HG03439 (cell line): ENCODE data around the gene PCDH19.

Source experiments
- ATAC-seq: cut with Tn5 transposase; IDR thresholded peaks from one replicate; pipeline ENCODE4 v1.9.1; 2021; ENCODE audit warnings: mild to moderate bottlenecking, moderate library complexity; ENCODE audit not compliant: unreplicated experiment

Gene PCDH19

DNA sequence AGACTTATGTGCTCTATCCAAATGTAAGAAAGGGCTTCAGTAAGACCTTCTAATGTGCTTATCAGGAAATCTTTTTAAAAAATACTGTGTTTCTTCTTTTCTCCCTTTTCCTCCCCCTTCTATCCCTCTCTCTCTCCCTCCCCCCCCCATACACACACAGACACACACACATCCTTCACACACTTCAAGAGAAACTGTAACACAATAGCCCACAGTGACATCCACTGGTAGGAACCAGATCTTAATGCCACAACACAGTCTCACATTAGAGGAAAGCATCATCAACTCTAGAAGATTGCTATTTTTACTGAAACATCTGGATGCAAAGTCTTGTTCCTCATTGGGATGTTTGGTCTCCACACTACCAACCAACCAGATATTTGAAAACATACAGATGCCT, 4.6 kb downstream of the PCDH19 start:
- no peak for ATAC-seq

DNA sequence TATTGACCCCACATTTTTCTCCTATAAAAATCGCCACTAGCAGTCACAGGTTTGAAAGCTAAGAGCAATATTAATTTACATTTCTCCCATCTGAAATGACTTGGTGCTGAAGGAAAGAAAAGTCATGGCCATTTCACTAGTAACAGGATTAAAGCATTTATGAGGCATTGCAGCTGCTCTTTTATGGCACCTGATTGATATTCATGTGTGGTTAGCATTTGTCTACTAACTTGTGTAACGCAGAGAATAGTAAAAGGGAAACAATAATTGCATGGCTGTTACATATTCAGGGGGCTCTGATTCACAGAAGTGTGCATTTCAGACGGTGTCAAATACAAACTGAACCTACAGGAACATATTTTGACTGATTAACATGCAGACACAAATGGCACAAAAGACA, 5.2 kb downstream of the PCDH19 start:
- no peak for ATAC-seq

DNA sequence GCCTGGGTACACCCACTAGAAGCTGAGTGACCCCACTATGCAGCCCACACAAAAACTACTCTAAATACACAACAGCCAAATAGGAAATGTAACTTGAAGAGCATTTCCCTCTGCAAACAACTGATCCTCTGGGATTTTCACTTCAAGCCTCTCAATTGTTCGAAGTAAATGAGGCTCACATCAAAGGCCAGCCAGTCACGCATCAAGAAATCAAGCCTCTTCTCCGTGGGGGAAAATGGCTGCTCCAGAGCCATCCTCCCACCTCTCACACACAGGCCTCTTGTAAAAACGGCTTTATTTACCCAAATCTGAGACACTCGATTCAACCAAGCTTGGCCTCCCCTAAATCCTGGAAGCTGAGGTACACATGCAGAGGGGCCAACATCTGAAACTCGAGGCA, 14.3 kb downstream of the PCDH19 start:
- no peak for ATAC-seq

DNA sequence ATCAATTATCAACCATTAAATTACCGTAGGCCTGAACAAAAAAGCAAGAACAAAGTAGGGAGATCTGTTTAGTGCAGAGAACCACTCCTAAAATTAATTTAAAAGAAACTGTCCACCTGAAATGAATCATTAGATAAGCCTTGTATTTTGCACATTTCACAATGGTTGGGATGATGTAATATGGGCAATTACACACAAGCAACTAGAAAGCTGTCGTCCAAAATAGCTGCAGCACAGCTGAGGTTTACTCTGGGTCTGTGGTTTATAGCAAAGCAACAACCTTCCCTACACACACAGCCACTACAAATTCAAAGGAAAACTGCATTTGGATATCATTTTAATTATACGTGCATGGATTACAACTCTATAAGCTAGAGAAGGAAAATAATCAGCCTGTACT, 28.5 kb downstream of the PCDH19 start:
- ATAC-seq: no peak

DNA sequence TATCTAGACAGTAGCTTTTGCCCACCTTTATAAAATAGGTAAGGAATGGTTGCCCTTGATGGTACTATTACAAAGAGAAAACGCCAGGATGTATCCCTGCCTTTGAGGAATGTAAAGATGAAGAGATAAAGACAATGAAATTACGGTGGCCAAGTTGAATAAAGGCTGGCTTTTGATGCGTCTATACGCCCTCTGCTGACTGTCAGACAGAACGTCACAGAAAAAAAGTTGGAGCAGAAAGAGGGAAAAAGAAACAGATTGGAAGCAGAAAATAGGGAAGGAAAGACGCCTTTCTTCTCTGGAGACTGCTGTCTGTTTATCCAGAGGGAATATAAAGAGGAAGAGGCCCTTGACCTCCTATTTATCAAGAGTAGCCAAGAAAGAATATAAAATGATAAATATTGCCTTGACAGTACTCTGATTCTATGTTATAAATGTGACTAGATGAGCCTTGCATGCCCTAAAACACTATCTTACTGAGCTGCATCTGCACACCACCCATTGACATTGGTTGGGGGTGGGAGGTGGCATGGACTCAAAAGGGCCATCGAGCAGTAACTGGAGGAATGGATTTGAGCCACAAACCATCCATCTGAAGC, 30.6 kb downstream of the PCDH19 start:
- ATAC-seq: no peak

DNA sequence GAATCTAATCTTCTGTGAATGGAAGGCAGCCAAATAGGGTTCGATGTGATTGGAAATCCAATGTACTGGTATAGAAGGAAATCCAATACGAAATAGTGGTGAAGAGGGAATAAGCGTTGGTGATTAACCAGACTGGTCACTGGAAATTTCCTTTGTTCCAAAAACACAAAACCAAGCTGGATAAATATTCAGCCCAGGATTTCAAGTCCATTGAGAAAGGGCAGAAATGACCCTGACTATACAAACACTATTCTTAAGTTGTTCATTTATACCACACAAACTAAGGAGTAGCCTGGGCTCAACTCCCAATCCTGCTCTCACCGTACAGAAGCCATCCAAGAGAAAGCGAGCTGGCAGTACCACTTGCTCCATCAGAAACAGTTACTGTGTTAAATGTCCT, 32.2 kb downstream of the PCDH19 start:
- ATAC-seq: no peak

DNA sequence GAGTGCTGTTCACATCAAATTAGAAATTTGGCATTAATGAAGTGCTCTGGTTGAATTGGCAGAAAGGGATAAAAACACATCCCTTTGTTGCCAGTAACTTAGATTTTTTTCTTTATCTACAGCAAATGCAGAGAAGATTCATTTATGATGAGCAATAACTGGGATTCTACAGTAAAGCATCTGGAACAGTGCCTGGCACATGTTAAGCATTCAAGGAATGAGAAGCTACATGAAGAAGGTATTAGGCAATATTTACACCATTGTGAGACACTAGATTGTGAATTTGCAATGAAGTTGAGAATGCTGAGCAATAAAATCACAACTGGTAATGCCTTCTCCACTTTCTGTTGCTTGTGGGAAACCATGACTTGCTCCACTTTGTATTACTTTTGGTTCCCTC, 33.5 kb downstream of the PCDH19 start:
- no peak for ATAC-seq

DNA sequence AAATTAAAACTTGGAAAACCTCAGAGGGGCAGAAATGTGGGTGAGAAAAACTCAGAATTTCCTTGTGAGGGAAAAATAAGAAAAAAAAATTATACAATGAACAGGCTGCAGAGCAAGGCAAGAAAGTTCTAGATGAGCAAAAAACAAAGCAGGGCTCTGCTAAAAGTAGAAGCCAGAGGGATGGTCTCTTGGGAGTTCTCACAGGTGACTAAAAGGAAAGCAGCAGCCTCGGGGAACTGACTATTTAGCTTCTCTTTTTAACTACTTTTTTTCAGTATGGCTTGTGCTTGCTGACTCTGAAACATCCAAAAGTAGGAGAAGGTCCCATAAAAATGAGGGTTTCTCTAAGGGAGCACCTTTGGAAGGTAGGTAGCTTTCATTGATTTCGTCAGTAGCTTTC, 36.4 kb downstream of the PCDH19 start:
- no peak for ATAC-seq

DNA sequence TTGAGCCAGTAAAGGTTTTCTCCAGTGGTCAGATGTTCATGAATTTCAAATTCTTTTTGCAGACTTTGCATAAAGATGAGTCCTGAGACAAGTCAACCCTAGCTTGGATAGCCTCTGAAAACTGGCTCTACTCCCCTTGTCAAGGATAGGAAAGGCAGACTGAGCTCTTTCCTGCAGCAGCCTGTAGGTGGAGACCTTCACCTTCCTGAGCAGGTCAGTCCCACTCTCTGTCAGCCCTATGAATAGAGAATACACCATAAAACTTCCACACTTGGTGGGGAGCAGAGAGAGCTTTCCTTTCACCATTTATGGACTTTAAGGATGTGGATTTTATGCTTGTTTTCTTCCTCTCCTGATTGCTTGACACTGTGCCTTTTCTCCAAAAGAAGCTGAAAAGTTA, 41.9 kb downstream of the PCDH19 start:
- no peak for ATAC-seq

DNA sequence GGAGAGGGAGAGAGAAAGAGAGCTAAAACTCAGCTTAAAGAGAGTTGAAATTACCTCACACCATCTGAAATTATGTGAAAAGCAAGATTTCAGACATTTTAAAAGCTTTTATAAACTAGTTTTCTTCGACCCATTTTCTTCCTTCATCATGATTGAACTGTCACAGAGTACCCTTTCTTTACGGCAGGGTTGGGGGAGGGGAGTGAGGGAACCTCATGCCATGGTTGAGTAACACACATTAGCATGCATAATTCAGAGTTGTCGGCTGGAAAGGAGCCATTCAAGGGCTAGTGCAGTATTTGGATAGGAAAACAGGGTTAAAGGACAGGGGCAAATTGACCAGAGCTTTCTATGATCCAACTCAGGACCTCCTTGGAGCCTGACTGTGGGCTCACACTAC, 46.2 kb downstream of the PCDH19 start:
- no peak for ATAC-seq

DNA sequence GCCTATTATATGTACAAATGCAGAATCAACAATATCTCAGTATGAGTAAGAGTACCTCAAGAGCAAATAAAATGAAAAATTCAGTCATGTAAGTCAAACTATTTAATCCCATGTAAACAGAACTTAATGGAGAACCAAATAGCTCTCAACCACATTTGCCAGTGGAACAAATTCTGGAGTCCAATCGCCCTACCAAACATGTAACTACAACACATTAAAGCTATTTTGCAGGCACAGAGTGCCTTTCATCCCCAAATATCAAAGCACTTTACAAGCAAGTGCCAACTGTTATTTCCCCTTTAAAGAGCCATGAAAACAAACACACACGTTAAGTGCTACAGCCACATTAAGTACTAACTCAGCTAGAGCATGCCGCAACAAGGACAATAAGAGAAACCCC, 51.3 kb downstream of the PCDH19 start:
- ATAC-seq: no peak

DNA sequence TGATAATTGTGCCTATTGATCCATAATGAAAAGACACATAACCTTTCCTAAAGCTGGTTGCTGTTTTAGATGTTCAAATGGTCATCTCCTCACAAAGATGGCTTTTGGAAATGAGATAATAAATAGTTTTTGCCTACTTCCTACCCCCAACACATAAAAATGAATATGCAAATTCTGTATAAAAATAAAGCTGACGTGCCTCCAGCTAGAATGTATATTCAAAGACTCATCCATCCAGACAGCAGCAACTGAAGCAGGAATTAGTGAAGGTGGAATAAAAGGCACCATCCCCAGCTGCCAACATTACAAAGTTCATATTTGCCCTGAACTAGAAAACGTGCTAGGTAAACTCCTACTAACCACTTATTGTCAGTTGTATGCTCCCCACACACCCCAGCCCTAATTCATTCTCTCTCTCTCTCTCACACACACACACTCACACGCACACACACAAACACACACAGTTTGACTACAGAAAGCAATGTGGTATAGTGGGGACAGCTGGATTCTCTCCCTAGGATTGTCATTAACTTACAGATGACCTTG, 53.6 kb downstream of the PCDH19 start:
- ATAC-seq: no peak

DNA sequence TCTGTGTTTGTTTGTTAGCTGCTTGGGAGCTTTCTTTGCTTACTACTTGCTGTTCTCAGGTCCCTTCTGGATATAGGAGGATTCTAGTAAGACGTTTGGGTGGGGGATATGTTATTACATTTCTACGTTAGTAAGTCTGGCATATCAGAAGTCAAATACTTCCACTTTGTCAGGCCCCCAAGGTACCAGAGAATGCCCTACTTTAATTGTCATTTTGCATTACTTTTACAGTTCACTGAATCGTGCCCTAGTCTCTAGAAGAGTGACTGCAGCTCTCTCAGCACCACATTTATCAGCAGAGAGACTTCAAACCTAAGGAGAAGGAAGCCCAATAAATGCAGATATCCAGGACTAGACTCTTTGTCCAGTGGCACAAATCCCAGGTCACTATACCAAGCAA, 54.4 kb downstream of the PCDH19 start:
- no peak for ATAC-seq

DNA sequence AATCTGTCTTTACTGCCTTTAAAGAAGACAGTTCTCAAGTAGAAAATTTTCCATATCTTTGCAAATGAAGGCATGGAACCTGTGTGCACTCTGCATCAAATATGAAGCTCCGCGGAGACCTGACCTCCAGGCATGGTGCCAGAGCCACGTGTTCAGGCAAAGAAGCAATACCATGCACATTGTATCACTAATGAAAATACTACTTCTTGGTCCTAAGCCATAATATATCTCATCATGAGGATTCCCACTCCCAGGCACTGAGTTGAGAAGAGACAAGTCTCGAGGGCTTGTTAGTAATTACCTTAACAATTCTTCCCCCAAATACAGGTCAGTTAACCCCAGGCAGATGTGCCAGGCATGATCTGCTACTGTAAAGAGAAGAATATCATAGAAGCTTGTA, 56.7 kb downstream of the PCDH19 start:
- no peak for ATAC-seq

DNA sequence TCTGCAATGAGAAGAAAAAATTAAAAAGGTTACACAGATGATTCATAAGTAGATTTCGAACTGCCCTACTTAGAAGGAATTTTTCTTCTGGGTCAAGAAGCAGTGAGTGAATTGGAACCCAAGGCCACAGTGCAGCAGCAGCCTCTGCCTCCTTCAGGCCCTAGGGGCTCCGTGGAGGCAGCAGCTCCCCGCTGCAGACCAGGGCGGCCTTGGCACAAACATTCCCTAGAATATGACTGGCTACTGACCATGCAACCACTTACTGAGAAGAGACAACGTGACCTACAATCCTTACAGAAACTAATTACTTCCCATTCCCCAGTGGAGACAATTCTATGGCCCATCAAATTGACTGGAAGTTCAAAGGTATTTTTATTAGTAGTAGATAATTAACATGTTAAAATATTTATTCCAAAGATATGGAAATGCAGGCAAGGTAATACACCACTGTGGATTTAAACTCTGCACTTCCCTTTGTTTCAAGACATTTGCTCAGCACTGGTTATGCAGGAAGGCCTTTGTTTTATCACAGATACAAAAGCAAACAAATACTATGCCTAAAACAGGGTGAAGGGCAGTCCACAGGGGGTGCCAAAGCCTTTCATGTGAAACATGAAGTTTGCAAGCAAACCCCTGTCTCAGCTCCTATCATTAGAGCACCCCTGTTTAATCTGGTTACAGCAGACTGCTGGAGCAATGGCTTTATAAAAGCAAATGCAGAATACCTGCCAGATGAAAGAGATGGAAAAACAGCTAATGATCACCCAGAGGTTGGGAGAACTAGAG, 59.2 kb downstream of the PCDH19 start:
- no peak for ATAC-seq

DNA sequence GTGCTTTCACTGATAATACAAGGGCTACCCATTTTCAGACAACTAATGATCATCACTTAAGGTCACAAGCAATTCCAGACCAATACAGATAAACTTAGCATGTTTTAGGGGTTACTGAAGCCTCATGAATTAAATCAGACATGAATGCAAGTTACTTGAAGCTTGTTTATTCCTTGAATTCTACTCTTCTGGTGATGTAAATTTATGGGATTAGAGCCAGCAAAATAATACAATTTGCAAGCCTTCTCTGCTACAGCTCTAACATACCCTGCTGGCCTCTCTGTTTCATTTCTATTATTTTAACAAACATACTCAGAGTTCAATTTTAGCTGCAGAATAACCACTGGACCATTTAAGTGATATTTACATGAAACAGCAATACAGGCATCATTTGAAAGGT, 60.7 kb downstream of the PCDH19 start:
- ATAC-seq: no peak

DNA sequence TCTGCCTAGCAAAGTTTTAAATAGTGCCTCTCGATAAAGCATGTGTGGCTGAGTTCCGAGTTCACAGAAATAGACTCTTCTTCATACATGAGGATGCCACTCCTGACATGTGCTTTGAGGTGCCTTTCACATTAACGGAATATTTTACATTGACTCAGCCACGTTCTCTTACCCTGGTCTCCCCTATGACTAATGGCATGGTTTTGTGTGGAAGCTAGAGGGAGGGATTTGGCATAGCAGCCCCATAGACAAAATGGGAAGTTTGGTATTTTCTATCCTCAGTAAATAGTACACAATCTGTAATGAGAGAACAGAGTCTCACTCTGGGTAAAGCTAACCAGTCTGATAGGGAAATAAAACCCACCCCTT, 68.9 kb downstream of the PCDH19 start:
- ATAC-seq: no peak

DNA sequence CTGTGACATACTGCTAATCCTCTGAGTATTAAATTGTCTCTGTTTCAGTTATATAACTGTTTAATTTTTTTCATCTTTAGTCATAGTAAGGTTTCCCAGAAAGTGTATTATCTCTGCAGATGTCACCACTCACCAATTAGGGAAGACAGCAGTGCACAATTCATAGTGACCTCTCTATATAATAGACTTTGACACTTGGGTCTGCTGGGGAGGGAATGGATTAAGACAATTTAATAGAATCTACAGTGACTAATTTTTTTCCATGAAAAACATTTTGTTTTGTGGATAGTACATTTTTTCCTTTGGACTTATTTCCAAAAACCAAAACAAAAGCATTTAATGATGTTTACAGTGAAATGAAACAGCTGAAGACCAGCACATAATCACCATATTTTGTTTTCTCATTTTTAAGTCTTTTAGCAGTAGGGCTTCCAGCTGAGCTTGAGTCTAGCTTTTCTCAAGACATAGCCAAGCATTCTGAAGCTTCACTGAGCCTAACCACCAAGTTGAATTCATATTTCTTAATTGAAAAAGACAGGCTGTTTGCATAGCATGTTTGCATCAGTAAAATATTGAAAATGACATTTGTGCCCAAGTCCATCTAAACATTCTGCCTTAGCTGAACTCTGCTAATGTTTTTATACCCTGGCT, 69.5 kb downstream of the PCDH19 start:
- no peak for ATAC-seq

DNA sequence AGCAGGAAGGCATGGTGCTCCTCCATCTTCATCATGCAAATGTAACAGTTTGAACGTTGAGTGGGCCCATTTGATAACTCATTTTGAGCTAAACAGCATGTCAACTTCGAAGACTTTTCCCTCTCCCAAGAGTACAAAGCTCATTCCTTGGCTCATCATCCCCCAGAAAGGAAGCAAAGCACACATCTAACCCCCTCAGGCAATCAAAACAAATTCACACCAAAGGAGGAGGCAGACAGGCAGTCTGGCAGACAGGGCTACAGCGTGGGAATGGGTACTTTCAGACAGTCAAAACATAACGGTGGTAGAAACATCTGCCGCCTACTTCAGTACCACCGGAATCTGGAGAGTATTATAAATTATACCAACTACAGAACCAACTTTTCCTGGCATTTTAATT, 81.7 kb downstream of the PCDH19 start:
- no peak for ATAC-seq

DNA sequence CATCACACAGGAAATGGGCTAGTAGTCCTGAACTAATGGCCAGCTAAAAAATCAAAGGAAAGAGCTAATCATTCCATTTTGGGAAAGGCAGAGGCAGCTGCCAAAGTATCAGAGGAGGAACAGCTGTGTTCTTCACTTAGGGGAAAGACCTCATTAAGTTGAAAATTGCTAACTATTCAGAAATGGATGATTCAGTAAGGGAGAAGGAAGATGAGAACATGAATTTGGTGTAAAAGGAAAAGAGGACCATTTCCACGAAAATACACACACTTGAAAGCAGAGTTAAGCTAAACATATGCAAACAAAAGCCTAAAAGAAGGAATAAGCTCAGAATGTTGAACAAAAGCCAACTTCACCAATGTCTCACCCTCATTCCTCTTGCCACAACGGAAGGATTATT, 90.4 kb downstream of the PCDH19 start:
- ATAC-seq: no peak

DNA sequence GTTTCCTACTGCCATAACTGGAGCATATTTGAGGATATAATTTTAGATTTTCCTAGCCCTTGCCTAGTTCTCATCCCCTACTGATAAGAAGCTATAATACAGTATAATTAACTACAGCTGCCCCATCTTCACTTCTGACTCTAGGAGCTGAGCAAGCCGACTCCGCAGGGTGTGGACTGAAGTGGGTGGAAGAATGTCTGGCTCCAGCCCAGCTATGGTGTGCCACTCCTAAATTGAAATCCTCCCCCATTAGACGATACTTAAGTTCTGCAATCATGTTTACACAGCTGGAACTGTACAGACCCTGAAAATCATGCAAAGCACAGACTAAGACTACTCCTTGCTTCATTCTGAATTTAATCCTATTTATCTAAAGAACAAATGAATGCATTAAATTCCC, 93.1 kb downstream of the PCDH19 start:
- no peak for ATAC-seq

DNA sequence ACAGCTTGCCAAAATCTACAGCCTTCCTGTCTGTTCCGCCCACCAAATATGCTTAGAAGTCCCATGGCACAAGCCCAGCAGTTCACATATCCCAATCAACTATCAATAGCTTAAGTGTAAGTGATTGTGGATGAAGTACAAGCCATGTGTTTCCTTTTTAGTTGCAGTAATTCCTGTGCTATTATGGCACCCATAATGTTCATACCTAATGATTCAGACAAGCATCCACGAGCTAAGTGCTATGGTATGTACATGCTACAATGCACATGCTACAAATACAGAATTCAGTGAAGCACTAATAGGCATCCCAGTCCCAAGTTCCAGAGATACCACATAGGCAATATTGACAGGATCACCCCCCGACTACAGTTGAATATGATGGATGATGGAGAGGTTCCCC, 94.5 kb downstream of the PCDH19 start:
- no peak for ATAC-seq
